GM12872 (cell line): ENCODE measurements around the gene GPX8.
A peak's percentile ranks its signal among the peaks of the same experiment; 100 is the strongest.

Experiments used
- CTCF ChIP-seq: IDR thresholded peaks from 3 replicates; pipeline ENCODE4 v1.5.1; 2011; ENCODE audit warnings: low read depth, mild to moderate bottlenecking, low read length, moderate library complexity; ENCODE audit not compliant: insufficient read depth

GPX8 gene

GRCh38 chr5:55140908-55141665 is 18.9 kb upstream of the GPX8 start:
- TF ChIP-seq CTCF, result no peak

- TF ChIP-seq CTCF, result no peak
These were observed 17.9 kb upstream of the GPX8 start for GRCh38 chr5:55141945-55142690.

- TF ChIP-seq CTCF, result no peak
These were observed 16.3 kb upstream of the GPX8 start for GRCh38 chr5:55143624-55144023.

- no peak for TF ChIP-seq CTCF
These were observed 13.9 kb upstream of the GPX8 start for GRCh38 chr5:55146080-55146479.

GRCh38 chr5:55146543-55147151 is 13.3 kb upstream of the GPX8 start:
- peak; percentile 97 for TF ChIP-seq CTCF

- no peak for TF ChIP-seq CTCF
These were observed 10.6 kb upstream of the GPX8 start for GRCh38 chr5:55149308-55149795.
